ENCODE data around the gene ITGA11.

The ITGA11 gene

GRCh38 chr15:68259883-68260282 lies 172.1 kb downstream of the ITGA11 start:
- DNase-seq = no peak

GRCh38 chr15:68258692-68259091 lies 173.3 kb downstream of the ITGA11 start:
- DNase-seq = no peak

GRCh38 chr15:68256675-68257450 lies 175.1 kb downstream of the ITGA11 start:
- DNase-seq = peak; percentile 76

- no peak for DNase-seq
These were observed 178.9 kb downstream of the ITGA11 start for GRCh38 chr15:68252925-68253534.

- no peak for DNase-seq
These were observed 182.8 kb downstream of the ITGA11 start for GRCh38 chr15:68249058-68249713.
